ENCODE data around the gene ABCA13.

ABCA13 gene

GRCh38 chr7:48628793-48629349 is 457.6 kb downstream of the ABCA13 start:
- no peak for DNase-seq (ENCODE audit: low read depth in 1 of 2, low spot score in 1 of 2)

- DNase-seq (ENCODE audit: low read depth in 1 of 2, low spot score in 1 of 2): no peak
These were observed 462.9 kb downstream of the ABCA13 start for GRCh38 chr7:48634116-48634632.

- DNase-seq (ENCODE audit: low read depth in 1 of 2, low spot score in 1 of 2): no peak
These were observed 464.5 kb downstream of the ABCA13 start for GRCh38 chr7:48635796-48636195.

GRCh38 chr7:48636391-48637015 is 465.2 kb downstream of the ABCA13 start:
- no peak for DNase-seq (ENCODE audit: low read depth in 1 of 2, low spot score in 1 of 2)

- no peak for DNase-seq (ENCODE audit: low read depth in 1 of 2, low spot score in 1 of 2)
These were observed 466.1 kb downstream of the ABCA13 start for GRCh38 chr7:48637382-48637781.

- DNase-seq (ENCODE audit: low read depth in 1 of 2, low spot score in 1 of 2): no peak
These were observed 466.8 kb downstream of the ABCA13 start for GRCh38 chr7:48638041-48638440.

GRCh38 chr7:48643431-48644013 is 472.3 kb downstream of the ABCA13 start:
- no peak for DNase-seq (ENCODE audit: low read depth in 1 of 2, low spot score in 1 of 2)

GRCh38 chr7:48658138-48658537 is 486.9 kb downstream of the ABCA13 start:
- DNase-seq (ENCODE audit: low read depth in 1 of 2, low spot score in 1 of 2): no peak

- no peak for DNase-seq (ENCODE audit: low read depth in 1 of 2, low spot score in 1 of 2)
These were observed 489.1 kb downstream of the ABCA13 start for GRCh38 chr7:48660306-48660870.

- no peak for DNase-seq (ENCODE audit: low read depth in 1 of 2, low spot score in 1 of 2)
These were observed 493.0 kb downstream of the ABCA13 start for GRCh38 chr7:48664241-48664640.

- DNase-seq (ENCODE audit: low read depth in 1 of 2, low spot score in 1 of 2): no peak
These were observed 494.3 kb downstream of the ABCA13 start for GRCh38 chr7:48665353-48666135.

GRCh38 chr7:48667407-48667806 is 496.1 kb downstream of the ABCA13 start:
- no peak for DNase-seq (ENCODE audit: low read depth in 1 of 2, low spot score in 1 of 2)

GRCh38 chr7:48671656-48672055 is 500.4 kb downstream of the ABCA13 start:
- DNase-seq (ENCODE audit: low read depth in 1 of 2, low spot score in 1 of 2): no peak

GRCh38 chr7:48681006-48681405 is 509.7 kb downstream of the ABCA13 start:
- no peak for DNase-seq (ENCODE audit: low read depth in 1 of 2, low spot score in 1 of 2)

GRCh38 chr7:48691788-48692187 is 520.5 kb downstream of the ABCA13 start:
- no peak for DNase-seq (ENCODE audit: low read depth in 1 of 2, low spot score in 1 of 2)
